ENCODE results near the gene CLCNKA. TPM values are rescaled to one million over a fixed set of nuclear protein-coding genes. Genes with fewer than 3 reads are reported as not detected.

CLCNKA gene
- total RNA-seq, 2 experiments from 2014 or later = not detected

DNA sequence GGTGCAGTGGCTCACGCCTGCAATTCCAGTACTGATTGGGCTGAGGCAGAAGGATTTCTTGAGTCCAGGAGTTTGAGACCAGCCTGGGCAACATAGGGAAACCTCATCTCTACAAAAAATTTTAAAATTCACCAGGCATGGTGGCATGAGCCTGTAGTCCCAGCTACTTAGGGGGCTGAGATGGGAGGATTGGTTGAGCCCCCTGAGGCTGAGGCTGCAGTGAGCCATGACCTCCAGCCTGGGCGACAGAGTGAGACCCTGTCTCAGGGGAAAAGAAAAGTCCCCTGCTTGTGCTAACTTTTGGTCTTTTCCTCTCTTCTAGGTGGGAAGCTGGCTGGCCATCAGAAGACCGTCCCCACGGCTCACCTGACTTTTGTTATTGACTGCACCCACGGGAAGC lies 16.2 kb upstream of the CLCNKA start:
- no peaks in the 10 kb centered on the region for H3K79me2 ChIP-seq (ENCODE audit: insufficient read depth, low read depth, low read length)
- POLR2A ChIA-PET = no interaction called here
- no peak overlapping the region for H3K27ac ChIP-seq (ENCODE audit: low read depth, low read length, poor library complexity, severe bottlenecking)
- no peak overlapping the region for H3K4me3 ChIP-seq (ENCODE audit: low read depth, low read length, poor library complexity, severe bottlenecking)
- no peak for TF ChIP-seq EZH2phosphoT487 (IDR thresholded peaks at IDR 0.05; ENCODE audit: borderline replicate concordance, low read depth, low read length)
- TF ChIP-seq, protein P1, sequence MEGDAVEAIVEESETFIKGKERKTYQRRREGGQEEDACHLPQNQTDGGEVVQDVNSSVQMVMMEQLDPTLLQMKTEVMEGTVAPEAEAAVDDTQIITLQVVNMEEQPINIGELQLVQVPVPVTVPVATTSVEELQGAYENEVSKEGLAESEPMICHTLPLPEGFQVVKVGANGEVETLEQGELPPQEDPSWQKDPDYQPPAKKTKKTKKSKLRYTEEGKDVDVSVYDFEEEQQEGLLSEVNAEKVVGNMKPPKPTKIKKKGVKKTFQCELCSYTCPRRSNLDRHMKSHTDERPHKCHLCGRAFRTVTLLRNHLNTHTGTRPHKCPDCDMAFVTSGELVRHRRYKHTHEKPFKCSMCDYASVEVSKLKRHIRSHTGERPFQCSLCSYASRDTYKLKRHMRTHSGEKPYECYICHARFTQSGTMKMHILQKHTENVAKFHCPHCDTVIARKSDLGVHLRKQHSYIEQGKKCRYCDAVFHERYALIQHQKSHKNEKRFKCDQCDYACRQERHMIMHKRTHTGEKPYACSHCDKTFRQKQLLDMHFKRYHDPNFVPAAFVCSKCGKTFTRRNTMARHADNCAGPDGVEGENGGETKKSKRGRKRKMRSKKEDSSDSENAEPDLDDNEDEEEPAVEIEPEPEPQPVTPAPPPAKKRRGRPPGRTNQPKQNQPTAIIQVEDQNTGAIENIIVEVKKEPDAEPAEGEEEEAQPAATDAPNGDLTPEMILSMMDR (conservative IDR thresholded peaks at IDR 0.05; ENCODE audit: low read length) = no peak
- no peaks in the 10 kb centered on the region for H3K9me3 ChIP-seq (ENCODE audit: low read length)
- H2AFZ ChIP-seq (ENCODE audit: low read length) = no peak overlapping the region
- intact Hi-C loops (cut with micrococcal nuclease; ENCODE audit: unreplicated experiment) = loop anchor here (5.0 to 10.0 kb wide), 2 partner anchors 179 to 203 kb away; no protein-coding TSS in a partner anchor
- DNase-seq (ENCODE audit: low spot score) = no peak
- BruUV-seq (replicated peaks) = no TSS peak
- peaks cover 8% of the 10 kb centered on the region for H3K4me1 ChIP-seq (ENCODE audit: insufficient read depth, low read length, poor library complexity, severe bottlenecking)
- H4K20me1 ChIP-seq (ENCODE audit: insufficient read depth, low read length) = no peaks in the 10 kb centered on the region
- H3K4me2 ChIP-seq (ENCODE audit: low read length) = no peak overlapping the region
- CTCF ChIA-PET (ENCODE audit: unreplicated experiment) = interaction anchor here (0.9 kb wide), 1 partner anchor 190 kb away, joined by 3 read pairs; no protein-coding TSS in a partner anchor
- no peaks in the 10 kb centered on the region for H3K36me3 ChIP-seq (ENCODE audit: insufficient read depth, low read length)
- H3K9me2 ChIP-seq (ENCODE audit: insufficient read depth, low read length) = no peaks in the 10 kb centered on the region

DNA sequence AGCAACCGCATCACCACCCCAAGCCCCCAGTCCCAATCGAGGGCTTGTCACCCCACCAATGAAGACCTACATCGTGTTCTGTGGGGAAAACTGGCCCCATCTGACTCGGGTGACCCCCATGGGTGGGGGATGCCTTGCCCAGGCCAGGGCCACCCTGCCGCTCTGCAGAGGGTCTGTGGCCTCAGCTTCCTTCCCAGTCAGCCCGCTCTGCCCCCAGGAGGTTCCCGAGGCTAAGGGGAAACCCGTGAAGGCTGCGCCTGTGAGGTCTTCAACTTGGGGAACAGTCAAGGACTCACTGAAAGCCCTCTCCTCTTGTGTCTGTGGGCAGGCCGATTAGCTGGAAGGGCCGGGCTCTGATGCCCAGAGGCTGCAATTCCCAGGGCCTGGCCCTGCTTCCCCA lies 15.8 kb upstream of the CLCNKA start:
- Histone ChIP-seq H3K9me2 (ENCODE audit: insufficient read depth, low read length) (no peaks in the 10 kb centered on the region), H3K4me3 (ENCODE audit: low read depth, low read length, poor library complexity, severe bottlenecking) (no peak overlapping the region), H4K20me1 (ENCODE audit: insufficient read depth, low read length) (no peaks in the 10 kb centered on the region), H3K27ac (ENCODE audit: low read depth, low read length, poor library complexity, severe bottlenecking) (no peak overlapping the region), H3K79me2 (ENCODE audit: insufficient read depth, low read depth, low read length) (no peaks in the 10 kb centered on the region), H3K9me3 (ENCODE audit: low read length) (no peaks in the 10 kb centered on the region), H2AFZ (ENCODE audit: low read length) (no peak overlapping the region), H3K4me2 (ENCODE audit: low read length) (no peak overlapping the region), H3K4me1 (ENCODE audit: insufficient read depth, low read length, poor library complexity, severe bottlenecking) (peaks cover 8% of the 10 kb centered on the region), H3K36me3 (ENCODE audit: insufficient read depth, low read length) (no peaks in the 10 kb centered on the region)
- no TSS peak for BruUV-seq (replicated peaks)
- TF ChIP-seq EZH2phosphoT487 (IDR thresholded peaks at IDR 0.05; ENCODE audit: borderline replicate concordance, low read depth, low read length) = no peak
- TF ChIP-seq, protein P1 (conservative IDR thresholded peaks at IDR 0.05; ENCODE audit: low read length) = no peak
- no peak for DNase-seq (ENCODE audit: low spot score)
- CTCF ChIA-PET (ENCODE audit: unreplicated experiment) = interaction anchor here (0.9 kb wide), 1 partner anchor 191 kb away, joined by 3 read pairs; no protein-coding TSS in a partner anchor
- intact Hi-C loops (cut with micrococcal nuclease; ENCODE audit: unreplicated experiment) = loop anchor here (5.0 to 10.0 kb wide), 2 partner anchors 179 to 204 kb away; no protein-coding TSS in a partner anchor
- POLR2A ChIA-PET = no interaction called here
